HepG2 (cell line): ENCODE data around the gene NPC1. TPM values are rescaled to one million over a fixed set of nuclear protein-coding genes. Genes with fewer than 3 reads are reported as not detected.

ENCODE experiments used
- ATAC-seq: fragments of 200-7000 bp; cut with Tn5 transposase; 3 replicates; pipeline ENCODE4 v1.9.1; 2020; ENCODE audit warnings: mild to moderate bottlenecking, moderate library complexity
- BruUV-seq: library from RNA; stranded (reverse); fragments of 400-500 nt; replicated peaks from 2 replicates; lab custom pipeline; 2021; lab: Mats Ljungman, UMichigan
- CTCF ChIA-PET: fragments of 300-600 bp; formaldehyde crosslinking; extraction: SDS; loops from one replicate; lab custom pipeline; 2021; ENCODE audit warnings: low total read pairs, inconsistent platforms, low intra/inter-chr PET ratio; lab: Yijun Ruan, JAX
- POLR2A ChIA-PET: fragments of 350-600 bp; sonication (Branson Sonifier 250); formaldehyde crosslinking; loops from one replicate; lab custom pipeline; 2020; ENCODE audit warnings: antibody characterized with exemption, inconsistent platforms; lab: Yijun Ruan, JAX
- DNase-seq: peaks from one replicate; pipeline ENCODE4 v3.0.0-alpha.2; 2015; ENCODE audit warnings: low spot score
- FAIRE-seq: peaks from 3 replicates; lab custom pipeline; 2011; peaks lifted over from hg19 to GRCh38; lab: Jason Lieb, UNC
- H2AFZ ChIP-seq: one replicate; pipeline ENCODE4 v1.6.1; 2011; ENCODE audit warnings: low read length, inconsistent platforms
- H3K27ac ChIP-seq: fragments of 300-600 bp; 3 replicates; pipeline ENCODE4 v1.8.0; 2011; ENCODE audit warnings: mixed run types, mild to moderate bottlenecking, mixed read lengths, low read length, inconsistent platforms; ENCODE audit not compliant: insufficient read depth; ENCODE audit errors: extremely low read length
- H3K27me3 ChIP-seq, 2 experiments: fragments of 200-600 bp in 1 of 2; 2 replicates in 1 of 2; 3 replicates in 1 of 2; pipeline versions ENCODE4 v1.6.0 to v1.8.0; 2011; ENCODE audit warnings: low read length in 2 of 2, mild to moderate bottlenecking in 2 of 2, moderate library complexity in 2 of 2, inconsistent platforms in 1 of 2; ENCODE audit not compliant: insufficient read depth in 2 of 2, control insufficient read depth in 1 of 2
- H3K36me3 ChIP-seq, 2 experiments: fragments of 200-600 bp in 1 of 2; replicated peaks in 1 of 2; 2 replicates in 1 of 2; 3 replicates in 1 of 2; pipeline versions ENCODE4 v1.5.1 to v1.8.0; 2011; ENCODE audit warnings: low read length in 2 of 2, inconsistent platforms in 1 of 2; ENCODE audit not compliant: insufficient read depth in 2 of 2, control insufficient read depth in 1 of 2
- H3K4me1 ChIP-seq: 2 replicates; pipeline ENCODE4 v1.5.1; 2012; ENCODE audit warnings: low read length, inconsistent platforms; ENCODE audit not compliant: insufficient read depth
- H3K4me2 ChIP-seq: 2 replicates; pipeline ENCODE4 v1.6.0; 2011; ENCODE audit warnings: low read depth, low read length, inconsistent platforms
- H3K4me3 ChIP-seq, 3 experiments: fragments of 200-600 bp in 1 of 3; sonication (generic), shearing (Covaris generic) in 1 of 3; replicated peaks in 1 of 3; 2 replicates each; pipeline ENCODE4 v1.5.1; 2011 to 2016; ENCODE audit warnings: low read length in 3 of 3, inconsistent platforms in 2 of 3, low read depth in 2 of 3, mild to moderate bottlenecking in 2 of 3, control low read depth in 1 of 3, mixed read lengths in 1 of 3; ENCODE audit not compliant: insufficient read depth in 1 of 3
- H3K79me2 ChIP-seq: one replicate; pipeline ENCODE4 v1.6.1; 2011; ENCODE audit warnings: low read length, inconsistent platforms; ENCODE audit not compliant: insufficient read depth
- H3K9ac ChIP-seq: 2 replicates; pipeline ENCODE4 v1.6.0; 2011; ENCODE audit warnings: mild to moderate bottlenecking, low read depth, low read length, inconsistent platforms; ENCODE audit not compliant: insufficient read depth
- H3K9me3 ChIP-seq: 2 replicates; pipeline ENCODE4 v1.5.1; 2012; ENCODE audit warnings: mild to moderate bottlenecking, low read length
- H4K20me1 ChIP-seq: 2 replicates; pipeline ENCODE4 v1.6.0; 2011; ENCODE audit warnings: inconsistent platforms, mild to moderate bottlenecking, low read length, moderate library complexity; ENCODE audit not compliant: insufficient read depth
- AGO2 ChIP-seq: fragments of 200-400 bp; formaldehyde crosslinking; optimal IDR thresholded peaks from 2 replicates; pipeline ENCODE3; 2017; ENCODE audit warnings: mild to moderate bottlenecking, low read depth, low read length, moderate library complexity
- CBX1 ChIP-seq: IDR thresholded peaks from one replicate; pipeline ENCODE4 v1.6.1; 2016; ENCODE audit warnings: antibody characterized with exemption, low read depth
- GLI4 ChIP-seq: sonication (generic); formaldehyde crosslinking; IDR thresholded peaks from 2 replicates; pipeline ENCODE4 v1.5.1; 2020; ENCODE audit warnings: missing genetic modification reagents, mild to moderate bottlenecking, moderate library complexity, borderline replicate concordance
- KLF12 ChIP-seq: sonication (generic); formaldehyde crosslinking; IDR thresholded peaks from 2 replicates; pipeline ENCODE4 v1.4.0; 2020; ENCODE audit warnings: missing genetic modification reagents, borderline replicate concordance
- NFE2L2 ChIP-seq: fragments of 150-350 bp; IDR thresholded peaks from 2 replicates; pipeline ENCODE4 v1.6.1; 2014; ENCODE audit warnings: low read length
- SOX6 ChIP-seq, 2 experiments: fragments of 450-650 bp in 1 of 2; sonication (generic) in 1 of 2; formaldehyde crosslinking in 1 of 2; IDR thresholded peaks; 2 replicates each; pipeline versions ENCODE4 v1.4.0 to v1.6.1; 2017 to 2020; ENCODE audit warnings: antibody characterized with exemption in 1 of 2, mild to moderate bottlenecking in 1 of 2, missing genetic modification reagents in 1 of 2
- TBL1XR1 ChIP-seq: fragments of 150-350 bp; IDR thresholded peaks from 2 replicates; pipeline ENCODE4 v1.6.1; 2014; ENCODE audit warnings: borderline replicate concordance, low read length; ENCODE audit not compliant: partially characterized antibody
- TEAD3 ChIP-seq: optimal IDR thresholded peaks from 2 replicates; pipeline ENCODE3; 2016; ENCODE audit warnings: borderline replicate concordance
- ZFP36L2 ChIP-seq: sonication (generic); formaldehyde crosslinking; IDR thresholded peaks from 2 replicates; pipeline ENCODE4 v1.4.0; 2020; ENCODE audit warnings: missing genetic modification reagents
- ZFP62 ChIP-seq: sonication (generic); formaldehyde crosslinking; IDR thresholded peaks from 2 replicates; pipeline ENCODE4 v1.4.0; 2020; ENCODE audit warnings: missing genetic modification reagents
- ZNF12 ChIP-seq: sonication (generic); formaldehyde crosslinking; IDR thresholded peaks from 2 replicates; pipeline ENCODE4 v1.5.0; 2020; ENCODE audit warnings: missing genetic modification reagents
- ZNF207 ChIP-seq: fragments of 450-650 bp; IDR thresholded peaks from 2 replicates; pipeline ENCODE4 v1.6.1; 2016; ENCODE audit warnings: antibody characterized with exemption, borderline replicate concordance
- ZNF382 ChIP-seq: sonication (generic); formaldehyde crosslinking; IDR thresholded peaks from 2 replicates; pipeline ENCODE4 v1.5.0; 2020; ENCODE audit warnings: missing genetic modification reagents, mild to moderate bottlenecking, borderline replicate concordance
- ZNF547 ChIP-seq: sonication (generic); formaldehyde crosslinking; IDR thresholded peaks from 2 replicates; pipeline ENCODE4 v1.5.1; 2020; ENCODE audit warnings: mild to moderate bottlenecking, missing genetic modification reagents
- ZNF788 ChIP-seq: sonication (generic); formaldehyde crosslinking; IDR thresholded peaks from 2 replicates; pipeline ENCODE4 v1.5.0; 2020; ENCODE audit warnings: mild to moderate bottlenecking, missing genetic modification reagents, borderline replicate concordance
- WGBS: methylation state at CpG from one replicate; pipeline ENCODE4 v1.1.6; 2017; ENCODE audit warnings: low lambda C conversion rate; 5-methylcytosine and 5-hydroxymethylcytosine counted together
- in situ Hi-C: cut with HindIII; loops from 2 replicates; pipeline ENCODE4 v1.10.0; 2017; ENCODE audit warnings: low pct_unique_long_range_greater_than_20kb; ENCODE audit not compliant: extremely low pct_ligation_motif_present
- intact Hi-C: fragments of 100-400 bp; cut with micrococcal nuclease; formaldehyde crosslinking; loops from one replicate; pipeline ENCODE4 v1.10.0; 2022; ENCODE audit not compliant: unreplicated experiment
- polyA plus RNA-seq, 8 experiments: library from polyadenylated mRNA; depleted of rRNA in 3 of 8; stranded (reverse) in 7 of 8; unstranded in 1 of 8; fragments of >200 nt; fragmentation: Illumina TruSeq in 4 of 8; extraction: Trizol in 4 of 8; gene quantifications; 2 replicates each; pipeline versions ENCODE4 v1.2.1 to v1.2.3, GENCODE V29; 2011 to 2016; ENCODE audit warnings: low read depth in 4 of 8, missing spikeins in 1 of 8, mixed read lengths in 1 of 8; ENCODE audit not compliant: insufficient read depth in 1 of 8
- total RNA-seq, 5 experiments: library from RNA; depleted of rRNA; stranded (reverse); fragments of >200 nt; fragmentation: Illumina TruSeq; extraction: Trizol; gene quantifications; 2 replicates each; pipeline ENCODE4 v1.2.3, GENCODE V29; 2016; ENCODE audit warnings: low read depth in 1 of 5
- TF ChIP-seq, protein P1 (sequence below): sonication (generic); formaldehyde crosslinking; IDR thresholded peaks from 2 replicates; pipeline ENCODE4 v1.5.0; 2020; ENCODE audit warnings: missing genetic modification reagents, mild to moderate bottlenecking, borderline replicate concordance
- TF ChIP-seq, protein P2 (sequence below): sonication (generic); formaldehyde crosslinking; IDR thresholded peaks from 2 replicates; pipeline ENCODE4 v1.4.0; 2020; ENCODE audit warnings: missing genetic modification reagents, mild to moderate bottlenecking, borderline replicate concordance

Gene NPC1
- total and polyA plus RNA-seq, 2 of the 13 experiments (the other 11 are each of a cell fraction or from before 2014, with no cell fraction given): 46.5 to 114 TPM

DNA sequence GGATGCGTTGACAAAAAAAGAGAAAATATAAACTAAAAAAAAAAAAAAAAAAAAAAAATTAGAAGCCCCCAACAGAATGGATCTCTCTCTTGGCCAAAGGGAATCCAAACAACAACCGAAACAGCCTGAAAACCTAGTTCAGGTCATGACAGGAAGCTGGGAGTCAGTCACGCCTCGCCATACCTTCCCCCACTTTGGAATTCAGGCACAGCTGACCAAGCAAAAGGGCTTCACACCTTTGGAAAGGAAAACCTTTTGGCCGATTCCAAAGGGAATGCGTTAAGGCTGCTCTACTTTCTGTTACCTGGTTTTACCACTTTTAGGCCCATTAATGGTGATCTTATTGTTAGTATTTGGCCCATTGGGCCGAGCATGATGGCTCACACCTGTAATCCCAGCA lies 100.9 kb downstream of the NPC1 start:
- Histone ChIP-seq H2AFZ (no peak overlapping the region), H3K27me3 (no peaks in the 10 kb centered on the region), H3K9ac (no peak overlapping the region), H3K4me1 (peaks cover 26% of the 10 kb centered on the region), H3K4me3 (no peak overlapping the region), H3K27ac (no peak overlapping the region), H3K79me2 (no peaks in the 10 kb centered on the region), H3K36me3 (peaks cover 0 to 11% of the 10 kb centered on the region in 2 experiments; a peak in 2 of 5 replicates), H3K9me3 (no peaks in the 10 kb centered on the region), H3K4me2 (no peak overlapping the region), H4K20me1 (no peaks in the 10 kb centered on the region)
- FAIRE-seq (no peak), DNase-seq (no peak), ATAC-seq (no peak)
- in situ Hi-C loops: no loop called here
- TF ChIP-seq, protein P1, sequence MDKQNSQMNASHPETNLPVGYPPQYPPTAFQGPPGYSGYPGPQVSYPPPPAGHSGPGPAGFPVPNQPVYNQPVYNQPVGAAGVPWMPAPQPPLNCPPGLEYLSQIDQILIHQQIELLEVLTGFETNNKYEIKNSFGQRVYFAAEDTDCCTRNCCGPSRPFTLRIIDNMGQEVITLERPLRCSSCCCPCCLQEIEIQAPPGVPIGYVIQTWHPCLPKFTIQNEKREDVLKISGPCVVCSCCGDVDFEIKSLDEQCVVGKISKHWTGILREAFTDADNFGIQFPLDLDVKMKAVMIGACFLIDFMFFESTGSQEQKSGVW (CRISPR knock-in tag): no peak
- TF ChIP-seq ZFP62 (CRISPR knock-in tag) (no peak), AGO2 (no peak), KLF12 (no peak), TEAD3 (CRISPR knock-in tag) (no peak), ZNF207 (no peak), ZFP36L2 (CRISPR knock-in tag) (no peak), ZNF788 (CRISPR knock-in tag) (no peak), CBX1 (no peak), ZNF382 (no peak), SOX6 (IDR thresholded peaks at IDR 0.05) (no peak), SOX6 (CRISPR knock-in tag; IDR thresholded peaks at IDR 0.05) (no peak), ZNF547 (CRISPR knock-in tag) (no peak), GLI4 (CRISPR knock-in tag) (no peak), ZNF12 (CRISPR knock-in tag) (no peak), TBL1XR1 (no peak), NFE2L2 (no peak)
- TF ChIP-seq, protein P2, sequence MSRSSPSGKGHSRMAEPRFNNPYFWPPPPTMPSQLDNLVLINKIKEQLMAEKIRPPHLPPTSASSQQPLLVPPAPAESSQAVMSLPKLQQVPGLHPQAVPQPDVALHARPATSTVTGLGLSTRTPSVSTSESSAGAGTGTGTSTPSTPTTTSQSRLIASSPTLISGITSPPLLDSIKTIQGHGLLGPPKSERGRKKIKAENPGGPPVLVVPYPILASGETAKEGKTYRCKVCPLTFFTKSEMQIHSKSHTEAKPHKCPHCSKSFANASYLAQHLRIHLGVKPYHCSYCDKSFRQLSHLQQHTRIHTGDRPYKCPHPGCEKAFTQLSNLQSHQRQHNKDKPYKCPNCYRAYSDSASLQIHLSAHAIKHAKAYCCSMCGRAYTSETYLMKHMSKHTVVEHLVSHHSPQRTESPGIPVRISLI (CRISPR knock-in tag): no peak
- 94% methylated on average over 7 of the region's 7 CpGs for WGBS
- BruUV-seq: no TSS peak
- ChIA-PET POLR2A (interaction anchor here (1.0 kb wide), 1 partner anchor 10 kb away, joined by 3 read pairs; no protein-coding TSS in a partner anchor), CTCF (no interaction called here)
- intact Hi-C loops: no loop called here
